Measurements from ENCODE around the gene LRFN2.

DNA sequence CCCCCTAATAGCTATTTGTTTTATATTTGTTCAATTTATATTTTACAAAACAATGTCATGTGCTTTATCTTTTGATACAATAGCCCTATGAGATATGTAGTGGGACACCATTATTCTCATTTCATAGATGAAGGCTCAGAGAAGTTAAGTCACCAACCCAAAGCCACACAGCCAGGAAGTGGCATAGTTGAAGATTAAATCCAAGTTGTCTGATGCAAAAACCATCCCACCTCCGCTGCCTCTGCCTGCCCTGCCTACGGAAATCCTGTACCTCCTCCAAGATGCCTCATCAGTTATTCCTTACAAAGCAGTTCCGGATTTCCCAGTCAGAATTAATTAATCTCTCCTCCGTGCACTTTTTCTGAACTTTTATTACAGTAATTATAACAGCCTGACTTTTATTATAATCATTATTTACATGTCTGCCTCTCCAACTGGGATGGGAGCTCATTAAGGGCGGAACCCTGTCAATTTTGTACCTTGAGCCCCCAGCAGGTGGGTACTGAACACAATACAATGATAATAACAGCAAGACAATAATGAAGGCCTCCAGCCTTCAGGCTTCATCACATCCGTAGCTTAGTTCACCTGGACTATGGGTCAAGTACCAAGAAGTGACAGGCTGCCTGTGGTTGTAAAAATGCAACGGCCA lies 54.7 kb downstream of the LRFN2 start:
- TF ChIP-seq, protein P1, sequence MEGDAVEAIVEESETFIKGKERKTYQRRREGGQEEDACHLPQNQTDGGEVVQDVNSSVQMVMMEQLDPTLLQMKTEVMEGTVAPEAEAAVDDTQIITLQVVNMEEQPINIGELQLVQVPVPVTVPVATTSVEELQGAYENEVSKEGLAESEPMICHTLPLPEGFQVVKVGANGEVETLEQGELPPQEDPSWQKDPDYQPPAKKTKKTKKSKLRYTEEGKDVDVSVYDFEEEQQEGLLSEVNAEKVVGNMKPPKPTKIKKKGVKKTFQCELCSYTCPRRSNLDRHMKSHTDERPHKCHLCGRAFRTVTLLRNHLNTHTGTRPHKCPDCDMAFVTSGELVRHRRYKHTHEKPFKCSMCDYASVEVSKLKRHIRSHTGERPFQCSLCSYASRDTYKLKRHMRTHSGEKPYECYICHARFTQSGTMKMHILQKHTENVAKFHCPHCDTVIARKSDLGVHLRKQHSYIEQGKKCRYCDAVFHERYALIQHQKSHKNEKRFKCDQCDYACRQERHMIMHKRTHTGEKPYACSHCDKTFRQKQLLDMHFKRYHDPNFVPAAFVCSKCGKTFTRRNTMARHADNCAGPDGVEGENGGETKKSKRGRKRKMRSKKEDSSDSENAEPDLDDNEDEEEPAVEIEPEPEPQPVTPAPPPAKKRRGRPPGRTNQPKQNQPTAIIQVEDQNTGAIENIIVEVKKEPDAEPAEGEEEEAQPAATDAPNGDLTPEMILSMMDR (IDR thresholded peaks at IDR 0.05; ENCODE audit: low read depth, low read length, poor library complexity, severe bottlenecking): no peak
- TF ChIP-seq EZH2phosphoT487 (IDR thresholded peaks at IDR 0.05; ENCODE audit: borderline replicate concordance, low read length): no peak
